Small intestine (tissue), 7 donors: ENCODE results near the gene AATK. TPM values are rescaled to one million over a fixed set of nuclear protein-coding genes. Genes with fewer than 3 reads are reported as not detected.

ENCODE experiments used
- DNase-seq, 2 donors: peaks; one replicate each; pipeline versions ENCODE4 v3.0.0 to v3.0.0-alpha.2; 2013
- FAIRE-seq: peaks from 2 replicates; lab custom pipeline; 2012; peaks lifted over from hg19 to GRCh38; lab: Jason Lieb, UNC
- H3K27ac ChIP-seq, 3 donors: one replicate each; pipeline ENCODE4 v1.5.1; 2013; ENCODE audit warnings: low read length in 2 of 3, mild to moderate bottlenecking in 2 of 3, control low read depth in 1 of 3, inconsistent platforms in 1 of 3, low read depth in 1 of 3, moderate library complexity in 1 of 3
- H3K27me3 ChIP-seq, 3 donors: one replicate each; pipeline ENCODE4 v1.6.1; 2013; ENCODE audit warnings: low read length in 3 of 3, inconsistent platforms in 1 of 3; ENCODE audit not compliant: control insufficient read depth in 3 of 3, insufficient read depth in 3 of 3
- H3K36me3 ChIP-seq, 3 donors: one replicate each; pipeline ENCODE4 v1.6.1; 2013; ENCODE audit warnings: low read length in 3 of 3, inconsistent platforms in 1 of 3, low read depth in 1 of 3, mild to moderate bottlenecking in 1 of 3, moderate library complexity in 1 of 3; ENCODE audit not compliant: control insufficient read depth in 3 of 3, insufficient read depth in 2 of 3
- H3K4me1 ChIP-seq, 3 donors: one replicate each; pipeline ENCODE4 v1.6.1; 2013; ENCODE audit warnings: low read length in 2 of 3, inconsistent platforms in 1 of 3, low read depth in 1 of 3, mild to moderate bottlenecking in 1 of 3, moderate library complexity in 1 of 3; ENCODE audit not compliant: control insufficient read depth in 3 of 3, insufficient read depth in 2 of 3
- H3K4me3 ChIP-seq, 3 donors: one replicate each; pipeline ENCODE4 v1.5.1; 2013; ENCODE audit warnings: low read length in 3 of 3, control low read depth in 1 of 3, inconsistent platforms in 1 of 3, low read depth in 1 of 3, mild to moderate bottlenecking in 1 of 3, moderate library complexity in 1 of 3
- H3K9me3 ChIP-seq, 2 donors: one replicate each; pipeline ENCODE4 v1.6.1; 2013; ENCODE audit warnings: low read depth in 1 of 2, low read length in 1 of 2; ENCODE audit not compliant: control insufficient read depth in 2 of 2, insufficient read depth in 1 of 2
- WGBS, 3 donors: extraction: QIAGEN DNeasy Blood & Tissue Kit; methylation state at CpG; one replicate each; pipeline ENCODE4 v1.1.7; 2013; 5-methylcytosine and 5-hydroxymethylcytosine counted together
- polyA plus RNA-seq, 4 donors: library from polyadenylated mRNA; stranded (reverse) in 3 of 4; unstranded in 1 of 4; fragments of 200-250 nt in 3 of 4; fragments of 120-200 nt in 1 of 4; gene quantifications; one replicate each; pipeline versions ENCODE4 v1.2.1 to v1.2.3, GENCODE V29; 2013
- donor health status: healthy with polysubstance abuse.
- donor health status: control.
- donor health status: control.
- donor health status: Bipolar disorder and iron deficiency.
- donor health status: healthy.

AATK gene
- polyA plus RNA-seq, 4 donors, result 33.1 to 118 (median 95.7) TPM

GRCh38 chr17:81206657-81207056 lies 40.6 kb upstream of the AATK start:
- Histone ChIP-seq H3K4me1 (no peaks in the 10 kb centered on the region), H3K36me3 (peaks cover 0 to 54% (median 0%) of the 10 kb centered on the region in 3 donors), H3K9me3 (no peaks in the 10 kb centered on the region), H3K4me3 (no peak overlapping the region), H3K27ac (no peak overlapping the region), H3K27me3 (no peaks in the 10 kb centered on the region)
- WGBS, 3 donors, result 94 to 96% (median 94%) methylated on average over 12 of the region's 12 CpGs
- DNase-seq (no peak), FAIRE-seq (no peak)

- H3K27me3 ChIP-seq, result no peaks in the 10 kb centered on the region
- DNase-seq, result no peak
- H3K27ac ChIP-seq, result no peak overlapping the region
- no peak for FAIRE-seq
- H3K9me3 ChIP-seq, result no peaks in the 10 kb centered on the region
- peaks cover 0 to 58% (median 0%) of the 10 kb centered on the region in 3 donors for H3K36me3 ChIP-seq
- no peaks in the 10 kb centered on the region for H3K4me1 ChIP-seq
- 86 to 90% (median 88%) methylated on average over 4 of the region's 4 CpGs for WGBS, 3 donors
- H3K4me3 ChIP-seq, result no peak overlapping the region
Measured at GRCh38 chr17:81206166-81206565, 40.1 kb upstream of the AATK start.

GRCh38 chr17:81204578-81204977 lies 38.6 kb upstream of the AATK start:
- DNase-seq, result no peak

GRCh38 chr17:81203136-81203535 lies 37.1 kb upstream of the AATK start:
- Histone ChIP-seq H3K27ac (no peak overlapping the region), H3K9me3 (no peaks in the 10 kb centered on the region), H3K27me3 (no peaks in the 10 kb centered on the region), H3K4me1 (no peaks in the 10 kb centered on the region), H3K4me3 (no peak overlapping the region), H3K36me3 (peaks cover 0 to 71% (median 0%) of the 10 kb centered on the region in 3 donors)
- WGBS, 3 donors, result 93 to 98% (median 95%) methylated on average over 20 of the region's 20 CpGs
- DNase-seq (no peak), FAIRE-seq (no peak)

More at GRCh38 chr17:81204578-81204977, 38.6 kb upstream of the AATK start:
- no peaks in the 10 kb centered on the region for H3K27me3 ChIP-seq
- H3K36me3 ChIP-seq, result peaks cover 0 to 68% (median 0%) of the 10 kb centered on the region in 3 donors
- FAIRE-seq, result no peak
- WGBS, 3 donors, result 28 to 74% (median 49%) methylated on average over 10 of the region's 10 CpGs
- no peak overlapping the region for H3K4me3 ChIP-seq
- H3K27ac ChIP-seq, result no peak overlapping the region
- H3K4me1 ChIP-seq, result no peaks in the 10 kb centered on the region
- no peaks in the 10 kb centered on the region for H3K9me3 ChIP-seq

GRCh38 chr17:81202318-81202717 lies 36.3 kb upstream of the AATK start:
- 85 to 97% (median 95%) methylated on average over 6 to 10 of the region's 10 CpGs for WGBS, 3 donors

GRCh38 chr17:81200695-81201580 lies 34.9 kb upstream of the AATK start:
- no peaks in the 10 kb centered on the region for H3K4me1 ChIP-seq
- H3K27ac ChIP-seq, result no peak overlapping the region
- FAIRE-seq, result no peak
- DNase-seq, result peak; percentile 78 to 83
- H3K9me3 ChIP-seq, result no peaks in the 10 kb centered on the region
- no peak overlapping the region for H3K4me3 ChIP-seq
- H3K36me3 ChIP-seq, result peaks cover 0 to 74% (median 7%) of the 10 kb centered on the region in 3 donors
- no peaks in the 10 kb centered on the region for H3K27me3 ChIP-seq
- 65 to 74% (median 68%) methylated on average over 26 to 27 of the region's 27 CpGs for WGBS, 3 donors

More at GRCh38 chr17:81202318-81202717, 36.3 kb upstream of the AATK start:
- H3K9me3 ChIP-seq, result no peaks in the 10 kb centered on the region
- H3K4me3 ChIP-seq, result no peak overlapping the region
- FAIRE-seq (no peak), DNase-seq (no peak)
- H3K27me3 ChIP-seq, result no peaks in the 10 kb centered on the region
- H3K36me3 ChIP-seq, result peaks cover 0 to 73% (median 3%) of the 10 kb centered on the region in 3 donors
- no peak overlapping the region for H3K27ac ChIP-seq
- H3K4me1 ChIP-seq, result no peaks in the 10 kb centered on the region

- no peaks in the 10 kb centered on the region for H3K9me3 ChIP-seq
- 93 to 95% (median 93%) methylated on average over 18 of the region's 18 CpGs for WGBS, 3 donors
- no peak overlapping the region for H3K4me3 ChIP-seq
- H3K27me3 ChIP-seq, result no peaks in the 10 kb centered on the region
- DNase-seq (no peak), FAIRE-seq (no peak)
- H3K4me1 ChIP-seq, result no peaks in the 10 kb centered on the region
- H3K27ac ChIP-seq, result no peak overlapping the region
- peaks cover 0 to 78% (median 7%) of the 10 kb centered on the region in 3 donors for H3K36me3 ChIP-seq
Measured at GRCh38 chr17:81200201-81200600, 34.2 kb upstream of the AATK start.

- no peaks in the 10 kb centered on the region for H3K9me3 ChIP-seq
- peaks cover 0 to 85% (median 7%) of the 10 kb centered on the region in 3 donors for H3K36me3 ChIP-seq
- DNase-seq, result no peak
- H3K27ac ChIP-seq, result no peak overlapping the region
- 92 to 94% (median 94%) methylated on average over 18 of the region's 18 CpGs for WGBS, 3 donors
- H3K4me1 ChIP-seq, result no peaks in the 10 kb centered on the region
- no peak for FAIRE-seq
- no peaks in the 10 kb centered on the region for H3K27me3 ChIP-seq
- H3K4me3 ChIP-seq, result no peak overlapping the region
Measured at GRCh38 chr17:81199482-81199830, 33.4 kb upstream of the AATK start.
